SKM-1 treated with dmso at 0.1 percent for 144 hours (cell line): ENCODE results near the gene CFAP20DC.
"Not testable (repeated sequence)": the region's sequence is repeated elsewhere in the genome, so short reads cannot be mapped to it uniquely, and the experiment has no call there.

ENCODE experiments used
- DNase-seq: peaks from one replicate; lab custom pipeline; 2025; ENCODE audit not compliant: unreplicated experiment; lab: John Stamatoyannopoulos, UW

The CFAP20DC gene

GRCh38 chr3:58874248-58874741 lies 175.5 kb downstream of the CFAP20DC start:
- DNase-seq = no peak

GRCh38 chr3:58868097-58868779 lies 181.6 kb downstream of the CFAP20DC start:
- peak; percentile 44 for DNase-seq

- no peak for DNase-seq
Observed at GRCh38 chr3:58867621-58868020, 182.2 kb downstream of the CFAP20DC start.

GRCh38 chr3:58866079-58866478 lies 183.7 kb downstream of the CFAP20DC start:
- DNase-seq = no peak

- no peak for DNase-seq
Observed at GRCh38 chr3:58864480-58864879, 185.3 kb downstream of the CFAP20DC start.

GRCh38 chr3:58863206-58863605 lies 186.6 kb downstream of the CFAP20DC start:
- DNase-seq = no peak

- no peak for DNase-seq
Observed at GRCh38 chr3:58861551-58861950, 188.3 kb downstream of the CFAP20DC start.

GRCh38 chr3:58858126-58858525 lies 191.7 kb downstream of the CFAP20DC start:
- no peak for DNase-seq

- no peak for DNase-seq
Observed at GRCh38 chr3:58857402-58857801, 192.4 kb downstream of the CFAP20DC start.

GRCh38 chr3:58848826-58849225 lies 201.0 kb downstream of the CFAP20DC start:
- no peak for DNase-seq

GRCh38 chr3:58842050-58842747 lies 207.6 kb downstream of the CFAP20DC start:
- DNase-seq = not testable (repeated sequence)

- no peak for DNase-seq
Observed at GRCh38 chr3:58840949-58841348, 208.9 kb downstream of the CFAP20DC start.

- DNase-seq = no peak
Observed at GRCh38 chr3:58839964-58840363, 209.9 kb downstream of the CFAP20DC start.

- no peak for DNase-seq
Observed at GRCh38 chr3:58839187-58839586, 210.6 kb downstream of the CFAP20DC start.

- DNase-seq = no peak
Observed at GRCh38 chr3:58837856-58838255, 212.0 kb downstream of the CFAP20DC start.

- DNase-seq = no peak
Observed at GRCh38 chr3:58837141-58837843, 212.5 kb downstream of the CFAP20DC start.

- DNase-seq = no peak
Observed at GRCh38 chr3:58835086-58835485, 214.7 kb downstream of the CFAP20DC start.

GRCh38 chr3:58833491-58833890 lies 216.3 kb downstream of the CFAP20DC start:
- DNase-seq = no peak

- no peak for DNase-seq
Observed at GRCh38 chr3:58829321-58830000, 220.4 kb downstream of the CFAP20DC start.

- DNase-seq = no peak
Observed at GRCh38 chr3:58824777-58825176, 225.0 kb downstream of the CFAP20DC start.

GRCh38 chr3:58824285-58824684 lies 225.5 kb downstream of the CFAP20DC start:
- peak; percentile 12 for DNase-seq
